Stimulated activated naive CD8-positive, alpha-beta T cell treated with anti-CD3 and anti-CD28 coated beads, Interleukin-15, amount 100 ng/mL, for 72 hours (primary cell): Measurements from ENCODE around the gene GMDS.

Experiments
- ATAC-seq: fragments of 150-1000 bp; cut with Tn5 transposase; 2 replicates; pipeline ENCODE4 v1.10.0; 2021; ENCODE audit warnings: mild to moderate bottlenecking, moderate library complexity
- DNase-seq, 2 donors: peaks; one replicate each; pipeline ENCODE4 v3.0.0; 2021 to 2022
- H3K27ac Mint-ChIP-seq, 2 donors: one replicate each; pipeline ENCODE4 v1.8.0; 2022; ENCODE audit warnings: mild to moderate bottlenecking in 2 of 2, mixed read lengths in 2 of 2, moderate library complexity in 2 of 2
- H3K27me3 Mint-ChIP-seq: one replicate; pipeline ENCODE4 v1.8.0; 2022; ENCODE audit warnings: mixed read lengths
- H3K4me1 Mint-ChIP-seq: one replicate; pipeline ENCODE4 v1.8.0; 2022; ENCODE audit warnings: mild to moderate bottlenecking, mixed read lengths
- H3K4me3 Mint-ChIP-seq, 2 donors: one replicate each; pipeline ENCODE4 v1.8.0; 2022; ENCODE audit warnings: mild to moderate bottlenecking in 2 of 2, mixed read lengths in 2 of 2, moderate library complexity in 1 of 2
- H3K9me3 Mint-ChIP-seq, 2 donors: one replicate each; pipeline ENCODE4 v1.8.0; 2022; ENCODE audit warnings: mixed read lengths in 2 of 2

Gene GMDS

DNA sequence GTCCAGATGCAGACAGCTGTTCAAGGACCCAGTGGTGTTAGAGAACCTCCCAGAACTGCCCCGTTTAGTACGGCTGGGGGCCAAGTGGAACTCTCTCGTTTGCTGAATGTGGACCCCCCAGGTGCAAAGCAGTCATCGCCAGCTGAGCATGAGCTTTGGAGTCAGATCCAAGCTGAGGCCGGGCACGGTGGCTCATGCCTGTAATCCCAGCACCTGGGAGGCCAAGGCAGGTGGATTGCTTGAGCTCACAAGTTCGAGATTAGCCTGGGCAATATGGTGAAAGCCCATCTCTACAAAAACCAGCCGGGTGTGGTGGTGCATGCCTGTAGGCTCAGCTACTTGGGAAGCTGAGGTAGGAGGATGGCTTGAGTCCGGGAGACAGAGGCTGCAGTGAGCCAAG is 606.0 kb downstream of the GMDS start:
- Mint-ChIP-seq H3K4me3 (no peak overlapping the region), H3K27ac (no peak overlapping the region), H3K27me3 (peaks cover 6% of the 10 kb centered on the region), H3K9me3 (no peaks in the 10 kb centered on the region), H3K4me1 (no peaks in the 10 kb centered on the region)
- DNase-seq (no peak), ATAC-seq (no peak)

DNA sequence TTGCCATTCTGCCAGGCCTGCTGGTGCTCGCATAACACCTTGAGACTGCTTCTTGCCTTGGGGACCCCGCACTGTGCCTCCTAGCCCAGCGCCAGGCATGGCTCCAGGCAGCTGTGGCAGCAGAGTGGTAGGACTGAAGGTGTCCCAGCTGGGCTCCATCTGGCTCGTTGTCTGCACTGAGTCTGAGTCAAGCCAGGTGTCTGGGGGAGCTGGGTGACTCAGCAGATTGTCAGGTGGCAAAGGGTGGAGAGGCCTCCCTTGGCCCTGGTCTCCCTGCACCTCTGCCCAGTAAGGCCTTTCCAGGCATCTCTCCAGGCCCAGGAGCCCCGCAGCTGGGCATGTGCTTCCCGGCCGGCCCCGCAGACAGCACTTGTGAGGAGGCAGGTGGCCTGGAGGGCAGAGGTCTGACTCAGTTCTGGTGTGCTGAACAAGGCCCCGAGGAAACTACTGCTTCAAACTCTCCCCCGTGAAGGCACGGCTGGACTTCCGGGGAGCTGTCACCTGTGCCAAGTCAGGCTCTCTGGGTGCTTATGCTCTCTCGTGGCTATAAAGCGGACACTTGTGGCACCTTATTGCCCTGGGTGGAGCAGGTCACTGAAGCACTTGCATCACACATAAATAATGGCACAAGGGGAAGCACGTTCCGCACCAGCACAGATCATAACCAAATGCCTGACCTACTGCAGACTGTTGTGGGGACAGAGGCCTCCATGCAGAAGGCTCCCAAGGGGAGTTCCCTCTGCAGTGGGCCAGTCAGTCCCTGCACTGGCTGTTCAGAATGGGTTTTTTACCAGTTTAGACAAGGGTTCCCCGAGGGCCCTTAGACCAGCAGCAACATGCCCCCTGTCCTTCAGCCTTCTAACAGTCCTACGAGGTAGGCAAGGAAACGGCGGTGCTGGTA is 608.2 kb downstream of the GMDS start:
- ATAC-seq (peak; percentile 23), DNase-seq (no peak)
- H3K9me3 Mint-ChIP-seq = no peaks in the 10 kb centered on the region
- H3K4me1 Mint-ChIP-seq = no peaks in the 10 kb centered on the region
- no peak overlapping the region for H3K4me3 Mint-ChIP-seq
- no peak overlapping the region for H3K27ac Mint-ChIP-seq
- peaks cover 20% of the 10 kb centered on the region for H3K27me3 Mint-ChIP-seq

- Mint-ChIP-seq H3K27me3 (peaks cover 20% of the 10 kb centered on the region), H3K9me3 (no peaks in the 10 kb centered on the region), H3K4me1 (no peaks in the 10 kb centered on the region), H3K4me3 (no peak overlapping the region), H3K27ac (no peak overlapping the region)
- ATAC-seq = no peak
- DNase-seq = no peak
These were observed 609.1 kb downstream of the GMDS start for GRCh38 chr6:1636272-1636825.

DNA sequence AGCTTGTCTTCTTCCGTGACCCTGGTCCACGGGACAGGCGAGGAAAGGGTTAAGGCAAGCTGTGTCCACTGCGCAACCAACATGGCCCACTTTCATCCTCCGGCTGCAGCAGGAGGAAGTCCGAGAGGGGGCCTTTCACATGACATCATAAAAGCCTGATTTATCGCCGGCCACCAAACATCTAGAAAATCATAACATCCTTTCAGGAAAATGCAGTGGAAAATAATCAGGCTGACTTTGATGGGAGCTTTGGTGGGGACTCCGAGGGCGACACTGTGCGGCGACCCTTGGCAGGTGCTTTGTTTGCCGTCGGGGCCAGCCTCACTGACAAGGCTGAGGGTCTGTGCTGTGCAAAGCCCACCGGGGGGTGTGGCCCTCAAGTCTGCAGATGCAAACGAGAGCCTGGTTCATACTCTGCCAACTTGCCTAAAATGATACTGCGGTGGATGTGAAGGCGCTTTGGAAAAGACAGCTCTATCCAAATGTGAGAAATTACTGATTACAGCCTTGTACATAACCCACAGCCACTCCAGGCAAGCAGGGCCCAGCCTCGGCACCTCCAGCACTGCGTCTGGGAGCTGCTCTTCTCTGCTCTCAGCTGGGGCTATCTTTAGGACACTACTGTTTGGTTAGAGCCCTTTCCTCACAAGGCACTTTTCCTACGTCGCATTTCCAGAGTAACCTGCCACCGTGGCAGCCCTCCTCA is 609.9 kb downstream of the GMDS start:
- H3K4me3 Mint-ChIP-seq = no peak overlapping the region
- H3K4me1 Mint-ChIP-seq = no peaks in the 10 kb centered on the region
- H3K9me3 Mint-ChIP-seq = no peaks in the 10 kb centered on the region
- no peak overlapping the region for H3K27ac Mint-ChIP-seq
- ATAC-seq = no peak
- peaks cover 26% of the 10 kb centered on the region for H3K27me3 Mint-ChIP-seq
- DNase-seq = no peak

GRCh38 chr6:1634081-1634480 is 611.3 kb downstream of the GMDS start:
- no peaks in the 10 kb centered on the region for H3K4me1 Mint-ChIP-seq
- H3K27ac Mint-ChIP-seq = no peak overlapping the region
- no peaks in the 10 kb centered on the region for H3K9me3 Mint-ChIP-seq
- H3K27me3 Mint-ChIP-seq = peaks cover 38% of the 10 kb centered on the region
- ATAC-seq (no peak), DNase-seq (no peak)
- H3K4me3 Mint-ChIP-seq = no peak overlapping the region

- no peak for ATAC-seq
- Mint-ChIP-seq H3K27me3 (peaks cover 44% of the 10 kb centered on the region), H3K4me3 (no peak overlapping the region)
These were observed 611.9 kb downstream of the GMDS start for GRCh38 chr6:1633366-1634021.

DNA sequence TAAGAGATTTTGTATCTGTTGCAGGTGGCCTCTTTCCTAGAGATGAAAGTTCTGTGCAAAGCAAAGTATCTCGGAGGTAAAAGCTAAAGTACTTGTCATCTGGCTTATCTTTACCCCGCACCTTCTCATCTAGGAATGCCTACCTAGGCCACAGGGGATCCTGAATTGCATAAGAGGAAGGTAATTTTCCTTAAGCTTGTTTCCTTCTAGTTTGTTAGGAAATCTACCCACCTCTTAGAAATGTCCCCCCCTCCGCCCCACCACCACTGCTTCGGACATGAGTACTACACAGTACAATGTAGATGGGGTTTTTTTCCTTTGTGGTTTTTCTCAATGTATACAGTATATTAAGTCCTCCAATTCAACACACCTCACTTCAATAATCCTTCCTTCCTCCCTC is 614.2 kb downstream of the GMDS start:
- DNase-seq = no peak
- Mint-ChIP-seq H3K4me1 (peaks cover 3% of the 10 kb centered on the region), H3K4me3 (no peak overlapping the region), H3K27ac (no peak overlapping the region), H3K27me3 (peaks cover 64% of the 10 kb centered on the region), H3K9me3 (no peaks in the 10 kb centered on the region)
- ATAC-seq = no peak

More at GRCh38 chr6:1633366-1634021, 611.9 kb downstream of the GMDS start:
- Mint-ChIP-seq H3K27ac (no peak overlapping the region), H3K4me1 (no peaks in the 10 kb centered on the region), H3K9me3 (no peaks in the 10 kb centered on the region)
- no peak for DNase-seq

GRCh38 chr6:1630771-1631217 is 614.6 kb downstream of the GMDS start:
- Mint-ChIP-seq H3K4me1 (peaks cover 6% of the 10 kb centered on the region), H3K4me3 (no peak overlapping the region), H3K27ac (peak overlapping the region in 1 of 2 donors; percentile 45), H3K27me3 (peaks cover 68% of the 10 kb centered on the region), H3K9me3 (no peaks in the 10 kb centered on the region)
- ATAC-seq (no peak), DNase-seq (no peak)

- peaks cover 11% of the 10 kb centered on the region for H3K4me1 Mint-ChIP-seq
- H3K27ac Mint-ChIP-seq = peak overlapping the region in 1 of 2 donors; percentile 45
- H3K4me3 Mint-ChIP-seq = no peak overlapping the region
- no peaks in the 10 kb centered on the region for H3K9me3 Mint-ChIP-seq
- no peak for ATAC-seq
- peaks cover 73% of the 10 kb centered on the region for H3K27me3 Mint-ChIP-seq
- no peak for DNase-seq
These were observed 615.1 kb downstream of the GMDS start for GRCh38 chr6:1630212-1630770.

- H3K27me3 Mint-ChIP-seq = peaks cover 75% of the 10 kb centered on the region
These were observed 616.1 kb downstream of the GMDS start for GRCh38 chr6:1629316-1629715.

DNA sequence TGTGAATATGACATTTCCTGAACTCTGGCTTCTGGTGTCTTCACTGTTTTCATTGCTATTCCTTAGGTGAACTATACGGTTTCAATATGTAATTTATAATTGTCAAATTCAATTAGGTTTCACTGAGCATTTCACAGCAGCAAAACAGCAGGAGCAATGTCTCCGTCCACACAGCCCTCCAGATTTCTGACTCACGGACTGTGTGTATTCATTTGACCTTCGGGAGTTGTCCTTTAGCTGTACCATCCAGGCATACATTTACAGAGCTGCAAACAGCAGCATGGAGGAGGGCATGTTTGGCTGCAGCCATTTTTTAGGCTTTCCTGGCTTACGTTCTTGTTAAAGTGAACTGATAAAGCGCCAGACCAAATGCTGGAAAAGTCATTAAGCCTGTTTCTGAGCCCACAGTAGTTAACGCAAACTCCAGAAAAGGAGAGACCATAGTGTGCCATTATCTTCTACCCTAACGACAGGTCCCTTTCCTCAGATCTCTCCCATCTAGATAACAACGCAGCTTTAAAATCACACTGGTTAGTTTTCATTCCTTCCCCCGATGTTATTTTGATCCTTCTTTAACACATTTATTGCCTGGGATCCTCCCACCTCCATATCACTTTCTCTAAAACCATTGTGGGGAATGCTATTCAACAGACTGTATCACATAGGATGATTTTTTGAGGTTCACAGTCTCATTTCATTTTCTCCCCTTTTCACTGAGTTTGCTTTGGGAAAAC is 617.4 kb downstream of the GMDS start:
- H3K4me3 Mint-ChIP-seq = no peak overlapping the region
- ATAC-seq = no peak
- no peak overlapping the region for H3K27ac Mint-ChIP-seq
- H3K9me3 Mint-ChIP-seq = no peaks in the 10 kb centered on the region
- DNase-seq = no peak
- peaks cover 17% of the 10 kb centered on the region for H3K4me1 Mint-ChIP-seq
- peaks cover 75% of the 10 kb centered on the region for H3K27me3 Mint-ChIP-seq

More at GRCh38 chr6:1629316-1629715, 616.1 kb downstream of the GMDS start:
- no peak for DNase-seq
- ATAC-seq = no peak
- Mint-ChIP-seq H3K4me1 (peaks cover 17% of the 10 kb centered on the region), H3K4me3 (no peak overlapping the region), H3K9me3 (no peaks in the 10 kb centered on the region), H3K27ac (no peak overlapping the region)

- Mint-ChIP-seq H3K27me3 (peaks cover 87% of the 10 kb centered on the region), H3K4me1 (peaks cover 17% of the 10 kb centered on the region), H3K9me3 (no peaks in the 10 kb centered on the region), H3K27ac (no peak overlapping the region), H3K4me3 (peak overlapping the region in 1 of 2 donors; percentile 8)
- ATAC-seq (no peak), DNase-seq (no peak)
These were observed 618.9 kb downstream of the GMDS start for GRCh38 chr6:1626481-1626880.

DNA sequence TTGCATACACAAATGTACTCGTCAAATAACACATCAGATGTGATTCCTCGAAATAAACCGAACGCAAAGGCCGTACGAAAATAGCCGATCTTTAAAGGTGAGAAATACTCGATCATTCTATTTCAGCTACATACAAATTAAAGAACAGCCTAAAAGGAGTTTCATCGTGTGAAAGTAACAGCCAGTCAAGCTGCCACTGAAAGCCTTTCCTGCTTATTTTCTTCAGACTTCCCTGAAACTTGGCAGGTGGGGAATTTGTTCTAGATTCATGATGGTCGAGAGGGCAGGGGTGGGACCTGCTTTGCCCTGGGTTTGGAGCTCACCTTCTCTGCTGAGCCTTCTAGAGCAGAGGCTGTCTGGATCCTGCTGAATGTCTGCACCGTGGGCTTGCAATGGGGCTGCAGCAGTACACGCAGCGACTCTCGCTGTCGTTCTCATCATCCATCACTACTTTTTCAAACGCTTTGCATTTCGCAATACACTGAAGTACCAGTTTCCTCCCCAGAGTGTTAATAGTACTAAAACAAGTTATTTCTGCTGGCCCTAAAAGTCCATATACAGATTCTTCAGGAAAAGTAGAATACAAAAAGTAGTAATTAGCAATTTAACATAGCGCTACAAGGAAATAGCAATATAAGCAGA is 619.5 kb downstream of the GMDS start:
- peak overlapping the region in 1 of 2 donors; percentile 84 for H3K4me3 Mint-ChIP-seq
- peaks cover 92% of the 10 kb centered on the region for H3K27me3 Mint-ChIP-seq
- no peak for DNase-seq
- peaks cover 17% of the 10 kb centered on the region for H3K4me1 Mint-ChIP-seq
- ATAC-seq = no peak
- H3K27ac Mint-ChIP-seq = no peak overlapping the region
- no peaks in the 10 kb centered on the region for H3K9me3 Mint-ChIP-seq
